ENCODE data around the gene PMP22. TPM values are rescaled to one million over a fixed set of nuclear protein-coding genes. Genes with fewer than 3 reads are reported as not detected.

The PMP22 gene
- total and polyA plus RNA-seq, 2 donors (not counting 3 experiments of a cell fraction or from before 2014, with no cell fraction given), result 67.2 to 103 TPM

DNA sequence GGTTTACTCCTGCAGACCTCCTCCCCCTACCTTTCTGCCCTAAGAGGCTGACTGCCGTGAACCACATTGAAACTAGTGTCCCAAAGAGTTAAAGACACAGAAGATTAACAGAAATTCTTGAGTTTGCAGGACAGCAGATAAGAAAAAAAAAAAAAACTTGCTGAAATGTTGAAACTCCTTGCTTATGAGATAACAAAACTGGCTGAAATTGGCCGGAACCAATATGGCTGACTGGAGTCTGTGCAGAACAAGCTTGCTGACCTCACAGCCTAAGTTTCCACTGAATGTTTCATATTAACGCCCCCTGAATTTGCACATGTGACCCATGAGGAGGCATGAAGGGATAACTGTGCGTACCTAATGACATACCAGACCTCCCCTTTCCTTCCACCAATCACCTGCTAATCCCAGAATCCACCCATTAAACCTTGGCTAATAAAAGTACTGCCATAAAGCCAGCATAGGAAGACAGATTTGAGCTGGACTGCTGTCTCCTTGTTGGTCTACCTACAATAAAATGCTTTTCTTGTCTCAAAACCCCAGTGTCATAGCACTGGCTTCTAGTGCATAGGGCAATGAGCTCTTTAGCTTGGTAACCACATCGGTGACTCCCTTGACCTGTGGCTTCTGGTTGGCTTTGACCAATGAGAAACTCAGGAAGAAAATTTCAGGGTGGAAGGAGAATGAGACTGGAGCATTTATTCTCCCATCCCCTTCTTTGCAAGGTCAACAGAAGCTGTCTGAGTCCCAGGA lies 80.1 kb downstream of the PMP22 start:
- H3K27me3 ChIP-seq (ENCODE audit: control insufficient read depth in 2 of 2, insufficient read depth in 2 of 2, low read length in 2 of 2), result no peaks in the 10 kb centered on the region
- H3K4me2 ChIP-seq (ENCODE audit: insufficient read depth, low read length), result no peak overlapping the region
- no peak for DNase-seq (ENCODE audit: low read depth, low spot score)
- no peaks in the 10 kb centered on the region for H3K79me2 ChIP-seq (ENCODE audit: control insufficient read depth, insufficient read depth, low read length)
- no peaks in the 10 kb centered on the region for H4K20me1 ChIP-seq (replicated peaks; ENCODE audit: control insufficient read depth, extremely low read depth, insufficient read depth, low read length)
- H3K9me3 ChIP-seq (replicated peaks; ENCODE audit: control insufficient read depth, insufficient read depth, low read length), result no peaks in the 10 kb centered on the region
- no peak overlapping the region for H3K4me3 ChIP-seq (replicated peaks in 1 of 3; ENCODE audit: insufficient read depth in 1 of 3, low read depth in 1 of 3, low read length in 3 of 3)
- POLR2A ChIA-PET, result no interaction called here
- no peak overlapping the region for H3K9ac ChIP-seq (replicated peaks; ENCODE audit: extremely low read depth, insufficient read depth, low read length)
- dilution Hi-C loops (cut with MboI; ENCODE audit: extremely low pct_ligation_motif_present, low sequenced_read_pairs) (no loop called here), intact Hi-C loops (cut with micrococcal nuclease) (no loop called here)
- CTCF ChIA-PET, result interaction anchor here (1.1 kb wide), 2 partner anchors 9 to 14 kb away, joined by 3 to 5 read pairs; no protein-coding TSS in a partner anchor
- no TSS peak for BruUV-seq (replicated peaks)
- no peak overlapping the region for H3K27ac ChIP-seq (ENCODE audit: insufficient read depth, low read depth, low read length)
- H2AFZ ChIP-seq (ENCODE audit: low read depth, low read length), result no peak overlapping the region
- H3K4me1 ChIP-seq (ENCODE audit: control insufficient read depth, extremely low read depth, insufficient read depth, low read length), result no peaks in the 10 kb centered on the region
- TF ChIP-seq POLR2A (IDR thresholded peaks at IDR 0.05; ENCODE audit: low read depth, low read length) (no peak), FOS (IDR thresholded peaks at IDR 0.05; ENCODE audit: borderline replicate concordance, insufficient read depth, low read length) (no peak), POLR2AphosphoS5 (IDR thresholded peaks at IDR 0.05; ENCODE audit: insufficient read depth, low read depth, low read length) (no peak)
- no peaks in the 10 kb centered on the region for H3K9me1 ChIP-seq (replicated peaks; ENCODE audit: control insufficient read depth, extremely low read depth, insufficient read depth, low read length)
- FAIRE-seq, result no peak
- no peaks in the 10 kb centered on the region for H3K36me3 ChIP-seq (ENCODE audit: control insufficient read depth in 2 of 2, extremely low read depth in 1 of 2, insufficient read depth in 2 of 2, low read length in 2 of 2)

DNA sequence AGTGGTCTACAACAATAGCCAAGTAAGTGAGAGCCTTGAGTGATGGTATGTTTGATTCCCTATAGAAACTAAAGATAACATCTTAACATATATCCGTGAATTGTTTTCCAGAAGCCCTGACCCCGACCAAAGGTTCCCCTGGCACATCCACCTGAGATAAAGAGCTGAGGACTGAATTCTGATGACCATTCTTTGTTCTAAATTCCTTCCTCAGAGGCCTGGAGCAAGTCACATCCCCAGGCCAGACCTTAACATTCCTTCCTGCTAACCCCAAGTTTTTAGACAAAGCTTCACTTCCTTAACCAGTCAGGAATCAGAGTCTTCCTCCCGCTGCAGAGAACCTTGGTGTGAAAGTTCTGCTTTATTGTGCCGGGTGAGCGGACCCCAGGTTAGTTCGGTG lies 83.3 kb downstream of the PMP22 start:
- no peak for DNase-seq (ENCODE audit: low read depth, low spot score)
- Histone ChIP-seq H3K9me3 (replicated peaks; ENCODE audit: control insufficient read depth, insufficient read depth, low read length) (no peaks in the 10 kb centered on the region), H3K27ac (ENCODE audit: insufficient read depth, low read depth, low read length) (no peak overlapping the region), H3K9ac (replicated peaks; ENCODE audit: extremely low read depth, insufficient read depth, low read length) (no peak overlapping the region), H3K9me1 (replicated peaks; ENCODE audit: control insufficient read depth, extremely low read depth, insufficient read depth, low read length) (no peaks in the 10 kb centered on the region), H3K4me3 (replicated peaks in 1 of 3; ENCODE audit: insufficient read depth in 1 of 3, low read depth in 1 of 3, low read length in 3 of 3) (no peak overlapping the region), H3K79me2 (ENCODE audit: control insufficient read depth, insufficient read depth, low read length) (no peaks in the 10 kb centered on the region), H3K36me3 (ENCODE audit: control insufficient read depth in 2 of 2, extremely low read depth in 1 of 2, insufficient read depth in 2 of 2, low read length in 2 of 2) (no peaks in the 10 kb centered on the region), H2AFZ (ENCODE audit: low read depth, low read length) (no peak overlapping the region), H3K4me1 (ENCODE audit: control insufficient read depth, extremely low read depth, insufficient read depth, low read length) (no peaks in the 10 kb centered on the region), H3K27me3 (ENCODE audit: control insufficient read depth in 2 of 2, insufficient read depth in 2 of 2, low read length in 2 of 2) (no peaks in the 10 kb centered on the region), H4K20me1 (replicated peaks; ENCODE audit: control insufficient read depth, extremely low read depth, insufficient read depth, low read length) (no peaks in the 10 kb centered on the region), H3K4me2 (ENCODE audit: insufficient read depth, low read length) (no peak overlapping the region)
- FAIRE-seq, result no peak
- TF ChIP-seq EZH2 (IDR thresholded peaks at IDR 0.05; ENCODE audit: borderline replicate concordance, low read depth, low read length, severe bottlenecking) (no peak), FOS (IDR thresholded peaks at IDR 0.05; ENCODE audit: borderline replicate concordance, insufficient read depth, low read length) (no peak), JUN (IDR thresholded peaks at IDR 0.05; ENCODE audit: borderline replicate concordance, insufficient read depth, insufficient read length, low read depth) (no peak), POLR2A (IDR thresholded peaks at IDR 0.05; ENCODE audit: low read depth, low read length) (no peak), POLR2AphosphoS5 (IDR thresholded peaks at IDR 0.05; ENCODE audit: insufficient read depth, low read depth, low read length) (no peak), CTCF (IDR thresholded peaks at IDR 0.05; ENCODE audit: extremely low read depth in 1 of 2, insufficient read depth in 1 of 2, low read depth in 1 of 2, low read length in 2 of 2) (no peak), MYC (IDR thresholded peaks at IDR 0.05; ENCODE audit: low read depth, low read length) (no peak), GATA2 (IDR thresholded peaks at IDR 0.05; ENCODE audit: insufficient read depth, insufficient read length, low read depth, low read length) (no peak)
- TF ChIP-seq, protein P1, sequence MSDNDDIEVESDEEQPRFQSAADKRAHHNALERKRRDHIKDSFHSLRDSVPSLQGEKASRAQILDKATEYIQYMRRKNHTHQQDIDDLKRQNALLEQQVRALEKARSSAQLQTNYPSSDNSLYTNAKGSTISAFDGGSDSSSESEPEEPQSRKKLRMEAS (IDR thresholded peaks at IDR 0.05; ENCODE audit: insufficient read depth, insufficient read length), result no peak
- no TSS peak for BruUV-seq (replicated peaks)
- CTCF ChIA-PET, result interaction anchor here (1.4 kb wide), 1 partner anchor 10 kb away, joined by 5 read pairs; no protein-coding TSS in a partner anchor
- dilution Hi-C loops (cut with MboI; ENCODE audit: extremely low pct_ligation_motif_present, low sequenced_read_pairs), result no loop called here
- POLR2A ChIA-PET, result no interaction called here
- intact Hi-C loops (cut with micrococcal nuclease), result no loop called here
